GM19023 (cell line): ENCODE results near the gene CHML.

Experiments
- ATAC-seq: cut with Tn5 transposase; IDR thresholded peaks from one replicate; pipeline ENCODE4 v1.9.1; 2021; ENCODE audit warnings: mild to moderate bottlenecking, moderate library complexity; ENCODE audit not compliant: unreplicated experiment

The CHML gene

GRCh38 chr1:241591736-241592135, 48.4 kb downstream of the CHML start:
- no peak for ATAC-seq

- ATAC-seq, result no peak
Measured at GRCh38 chr1:241591317-241591716, 48.9 kb downstream of the CHML start.

- no peak for ATAC-seq
Measured at GRCh38 chr1:241590719-241591118, 49.5 kb downstream of the CHML start.
